ENCODE results near the gene HPCAL4.

HPCAL4 gene

GRCh38 chr1:39691383-39692151, at the start of gene HPCAL4:
Gene HPCAL4 (minus strand): TSS chr1:39691433. CDS start chr1:39684603, 6,830 bp downstream.
- no peak within 1 kb of the TSS for H3K27ac ChIP-seq (ENCODE audit: low read length)
- no peak within 1 kb of the TSS for H2AFZ ChIP-seq (ENCODE audit: low read depth, low read length)

GRCh38 chr1:39738622-39739366, 47.6 kb upstream of the HPCAL4 start, which contains the start of gene PPIE:
Gene PPIE (plus strand): TSS chr1:39738882. CDS start chr1:39738901, 19 bp downstream.
- Histone ChIP-seq H3K27me3 (ENCODE audit: low read depth, low read length) (no peaks in the 10 kb centered on the region), H3K4me1 (ENCODE audit: low read length) (peaks cover 21% of the 10 kb centered on the region), H3K9ac (ENCODE audit: low read length) (peak within 1 kb of the TSS; percentile 92), H4K20me1 (ENCODE audit: insufficient read depth, low read length) (no peaks in the 10 kb centered on the region), H3K36me3 (replicated peaks; ENCODE audit: low read depth, low read length) (peaks cover 11% of the 10 kb centered on the region), H3K4me2 (ENCODE audit: low read length) (peak within 1 kb of the TSS; percentile 90), H3K9me3 (ENCODE audit: insufficient read depth, low read length) (no peaks in the 10 kb centered on the region), H3K4me3 (ENCODE audit: low read length) (peak within 1 kb of the TSS; percentile 92), H3K79me2 (ENCODE audit: low read length) (peaks cover 18% of the 10 kb centered on the region), H2AFZ (ENCODE audit: low read depth, low read length) (peak within 1 kb of the TSS; percentile 92), H3K27ac (ENCODE audit: low read length) (0 out of 2 replicates have a peak within 1 kb of the TSS, but pooled peaks have one; percentile 25)
- no peak for TF ChIP-seq EZH2phosphoT487 (IDR thresholded peaks at IDR 0.05; ENCODE audit: low read depth)
- no peak for TF ChIP-seq CTCF (IDR thresholded peaks at IDR 0.05; ENCODE audit: low read depth, low read length)

More at GRCh38 chr1:39691383-39692151, at the start of gene HPCAL4:
- Histone ChIP-seq H3K4me3 (ENCODE audit: low read length) (no peak within 1 kb of the TSS), H4K20me1 (ENCODE audit: insufficient read depth, low read length) (no peaks in the 10 kb centered on the region), H3K9ac (ENCODE audit: low read length) (no peak within 1 kb of the TSS), H3K36me3 (replicated peaks; ENCODE audit: low read depth, low read length) (no peaks in the 10 kb centered on the region), H3K9me3 (ENCODE audit: insufficient read depth, low read length) (no peaks in the 10 kb centered on the region), H3K79me2 (ENCODE audit: low read length) (no peaks in the 10 kb centered on the region), H3K4me1 (ENCODE audit: low read length) (no peaks in the 10 kb centered on the region), H3K4me2 (ENCODE audit: low read length) (no peak within 1 kb of the TSS), H3K27me3 (ENCODE audit: low read depth, low read length) (no peaks in the 10 kb centered on the region)
- TF ChIP-seq CTCF (IDR thresholded peaks at IDR 0.05; ENCODE audit: low read depth, low read length) (no peak), EZH2phosphoT487 (IDR thresholded peaks at IDR 0.05; ENCODE audit: low read depth) (no peak)

- H3K79me2 ChIP-seq (ENCODE audit: low read length): peaks cover 18% of the 10 kb centered on the region
- no peak overlapping the region for H3K4me3 ChIP-seq (ENCODE audit: low read length)
- peaks cover 7% of the 10 kb centered on the region for H3K36me3 ChIP-seq (replicated peaks; ENCODE audit: low read depth, low read length)
- no peak for TF ChIP-seq CTCF (IDR thresholded peaks at IDR 0.05; ENCODE audit: low read depth, low read length)
- TF ChIP-seq EZH2phosphoT487 (IDR thresholded peaks at IDR 0.05; ENCODE audit: low read depth): no peak
- peaks cover 8% of the 10 kb centered on the region for H3K27me3 ChIP-seq (ENCODE audit: low read depth, low read length)
- peaks cover 21% of the 10 kb centered on the region for H3K4me1 ChIP-seq (ENCODE audit: low read length)
- no peaks in the 10 kb centered on the region for H4K20me1 ChIP-seq (ENCODE audit: insufficient read depth, low read length)
- H2AFZ ChIP-seq (ENCODE audit: low read depth, low read length): no peak overlapping the region
- no peak overlapping the region for H3K9ac ChIP-seq (ENCODE audit: low read length)
- no peak overlapping the region for H3K4me2 ChIP-seq (ENCODE audit: low read length)
- H3K27ac ChIP-seq (ENCODE audit: low read length): no peak overlapping the region
- H3K9me3 ChIP-seq (ENCODE audit: insufficient read depth, low read length): no peaks in the 10 kb centered on the region
These were observed 46.4 kb upstream of the HPCAL4 start for GRCh38 chr1:39737546-39738169.

- Histone ChIP-seq H3K79me2 (ENCODE audit: low read length) (peaks cover 18% of the 10 kb centered on the region), H3K4me1 (ENCODE audit: low read length) (peaks cover 21% of the 10 kb centered on the region), H3K27me3 (ENCODE audit: low read depth, low read length) (peaks cover 8% of the 10 kb centered on the region), H3K9me3 (ENCODE audit: insufficient read depth, low read length) (no peaks in the 10 kb centered on the region), H3K36me3 (replicated peaks; ENCODE audit: low read depth, low read length) (no peaks in the 10 kb centered on the region), H3K4me3 (ENCODE audit: low read length) (no peak overlapping the region), H2AFZ (ENCODE audit: low read depth, low read length) (no peak overlapping the region), H3K9ac (ENCODE audit: low read length) (no peak overlapping the region), H3K4me2 (ENCODE audit: low read length) (no peak overlapping the region), H4K20me1 (ENCODE audit: insufficient read depth, low read length) (no peaks in the 10 kb centered on the region), H3K27ac (ENCODE audit: low read length) (no peak overlapping the region)
- TF ChIP-seq CTCF (IDR thresholded peaks at IDR 0.05; ENCODE audit: low read depth, low read length) (no peak), EZH2phosphoT487 (IDR thresholded peaks at IDR 0.05; ENCODE audit: low read depth) (no peak)
These were observed 44.5 kb upstream of the HPCAL4 start for GRCh38 chr1:39735731-39736130.

All from OCI-LY3 (cell line).